ENCODE measurements around the gene CCDC149. TPM values are rescaled to one million over a fixed set of nuclear protein-coding genes. Genes with fewer than 3 reads are reported as not detected.

Gene CCDC149
- total and polyA plus RNA-seq, 2 of the 8 experiments (the other 6 are each of a cell fraction or from before 2014, with no cell fraction given): 2.2 to 5.6 TPM

DNA sequence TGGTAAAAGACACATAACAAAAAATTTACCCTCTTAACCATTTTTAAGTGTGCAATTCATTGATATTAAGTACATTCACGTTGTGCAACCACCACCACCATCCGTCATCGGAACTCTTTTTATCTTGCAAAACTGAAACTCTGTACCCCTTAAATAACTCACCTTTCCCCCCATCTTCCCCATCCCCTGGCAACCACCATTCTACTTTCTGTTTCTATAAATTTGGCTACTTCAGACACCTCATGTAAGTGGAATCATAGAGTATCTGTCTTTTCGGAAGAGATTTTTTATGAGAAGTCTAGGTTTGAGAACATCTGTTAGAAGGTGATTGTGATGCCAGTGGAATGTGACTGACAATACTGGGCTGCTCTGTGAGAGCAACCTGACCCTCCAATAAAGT lies 39.8 kb upstream of the CCDC149 start:
- CTCF ChIA-PET (ENCODE audit: partially characterized antibody): no interaction called here
- DNase-seq (ENCODE audit: low read depth in 1 of 2, low spot score in 2 of 2): no peak

More for the DNA sequence above, 39.8 kb upstream of the CCDC149 start:
- Histone ChIP-seq H2BK120ac (replicated peaks; ENCODE audit: low read depth, low read length) (no peak overlapping the region), H3K4ac (replicated peaks; ENCODE audit: insufficient read length, low read depth, low read length) (no peak overlapping the region), H3K9ac (replicated peaks in 1 of 4; ENCODE audit: extremely low read depth in 1 of 4, low read depth in 3 of 4, low read length in 3 of 4) (no peak overlapping the region), H3K27me3 (replicated peaks in 1 of 4; ENCODE audit: control insufficient read depth in 3 of 4, extremely low read depth in 1 of 4, insufficient read depth in 3 of 4, low read length in 3 of 4) (no peaks in the 10 kb centered on the region), H4K20me1 (replicated peaks in 1 of 2; ENCODE audit: control insufficient read depth in 1 of 2, insufficient read depth in 2 of 2, low read length in 2 of 2) (no peaks in the 10 kb centered on the region), H3K4me3 (ENCODE audit: extremely low read depth in 1 of 4, insufficient read depth in 2 of 4, low read depth in 3 of 4, low read length in 4 of 4) (no peak overlapping the region), H2AK5ac (ENCODE audit: low read depth, low read length) (no peak overlapping the region), H3K4me1 (replicated peaks in 1 of 4; ENCODE audit: control insufficient read depth in 3 of 4, insufficient read depth in 4 of 4, low read length in 3 of 4) (no peaks in the 10 kb centered on the region; a peak in 1 of 7 replicates), H2BK15ac (ENCODE audit: low read length) (no peak overlapping the region), H2BK12ac (ENCODE audit: low read depth, low read length) (no peak overlapping the region), H3K18ac (ENCODE audit: extremely low read depth, low read length) (no peak overlapping the region), H3K56ac (replicated peaks; ENCODE audit: insufficient read length, low read depth, low read length) (no peak overlapping the region), H3K14ac (ENCODE audit: insufficient read length) (no peak overlapping the region), H2AFZ (ENCODE audit: low read length) (no peak overlapping the region), H3K23ac (ENCODE audit: insufficient read length) (no peak overlapping the region), H3K27ac (ENCODE audit: low read depth, low read length) (no peak overlapping the region), H3K23me2 (ENCODE audit: low read depth, low read length) (no peaks in the 10 kb centered on the region; the same call in 1 of the 2 replicates), H3K36me3 (ENCODE audit: control insufficient read depth in 2 of 4, insufficient read depth in 4 of 4, low read length in 3 of 4) (no peaks in the 10 kb centered on the region), H2BK20ac (ENCODE audit: low read length) (no peak overlapping the region), H3K79me2 (ENCODE audit: control insufficient read depth in 1 of 2, insufficient read depth in 2 of 2, low read length in 2 of 2) (no peaks in the 10 kb centered on the region), H3K9me3 (ENCODE audit: insufficient read depth in 2 of 2, low read depth in 1 of 2, low read length in 1 of 2) (peaks cover 0 to 3% of the 10 kb centered on the region in 2 experiments; a peak in 1 of 4 replicates), H3K4me2 (ENCODE audit: insufficient read depth in 1 of 2, low read depth in 2 of 2, low read length in 2 of 2) (no peak overlapping the region), H3K79me1 (ENCODE audit: low read depth, low read length) (no peaks in the 10 kb centered on the region), H2BK5ac (ENCODE audit: low read depth, low read length) (no peak overlapping the region), H4K8ac (ENCODE audit: extremely low read depth, insufficient read depth, low read length) (no peak overlapping the region), H4K91ac (replicated peaks; ENCODE audit: insufficient read length, low read length) (no peak overlapping the region), H4K5ac (ENCODE audit: insufficient read length, low read depth, low read length) (no peak overlapping the region)
- TF ChIP-seq BCL11A (IDR thresholded peaks at IDR 0.05; ENCODE audit: low read depth in 2 of 2, low read length in 2 of 2): no peak
- TF ChIP-seq ASH2L (IDR thresholded peaks at IDR 0.05; ENCODE audit: low read length): no peak
- TF ChIP-seq TBP (IDR thresholded peaks at IDR 0.05; ENCODE audit: low read depth, low read length): no peak
- no peak for TF ChIP-seq POU5F1 (IDR thresholded peaks at IDR 0.05; ENCODE audit: low read depth, low read length)
- TF ChIP-seq, protein P1, sequence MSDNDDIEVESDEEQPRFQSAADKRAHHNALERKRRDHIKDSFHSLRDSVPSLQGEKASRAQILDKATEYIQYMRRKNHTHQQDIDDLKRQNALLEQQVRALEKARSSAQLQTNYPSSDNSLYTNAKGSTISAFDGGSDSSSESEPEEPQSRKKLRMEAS (IDR thresholded peaks at IDR 0.05): no peak
- TF ChIP-seq CBX5 (IDR thresholded peaks at IDR 0.05; ENCODE audit: low read depth, low read length): no peak
- no peak for TF ChIP-seq CREB1 (IDR thresholded peaks at IDR 0.05)
- no peak for TF ChIP-seq HDAC2 (IDR thresholded peaks at IDR 0.05; ENCODE audit: borderline replicate concordance in 1 of 2, low read depth in 2 of 2, low read length in 2 of 2)
- 92% methylated on average over 4 of the region's 4 CpGs; no CpG with 5 or more reads in 1 of the 2 experiments for WGBS, 2 experiments (ENCODE audit: extremely low coverage in 1 of 2, insufficient coverage in 1 of 2, insufficient read length in 1 of 2, insufficient replicate concordance in 2 of 2, low coverage in 1 of 2, low lambda C conversion rate in 2 of 2, missing lambda C conversion rate in 1 of 2)
- FAIRE-seq: no peak
- POLR2A ChIA-PET (ENCODE audit: partially characterized antibody): no interaction called here
